ENCODE data around the gene CD7. TPM values are rescaled to one million over a fixed set of nuclear protein-coding genes. Genes with fewer than 3 reads are reported as not detected.

Gene CD7
- total RNA-seq, 1 experiment from 2014 or later, result 0.93 TPM

- no peak overlapping the region for H3K4me3 Mint-ChIP-seq (ENCODE audit: unreplicated experiment)
- Histone ChIP-seq H3K9me3 (no peaks in the 10 kb centered on the region), H3K36me3 (ENCODE audit: control insufficient read depth, insufficient read depth, low read length) (no peaks in the 10 kb centered on the region), H3K27me3 (replicated peaks; ENCODE audit: control insufficient read depth, insufficient read depth, low read length) (no peaks in the 10 kb centered on the region), H3K4me1 (peaks cover 27% of the 10 kb centered on the region), H3K4me3 (ENCODE audit: low read depth, low read length) (no peak overlapping the region)
- ChIA-PET POLR2A (interaction anchor here (0.6 kb wide), 1 partner anchor 33 kb away, joined by 4 read pairs; no protein-coding TSS in a partner anchor), CTCF (no interaction called here)
- no peaks in the 10 kb centered on the region for H3K27me3 Mint-ChIP-seq (ENCODE audit: insufficient read depth, unreplicated experiment)
- no peaks in the 10 kb centered on the region for H3K4me1 Mint-ChIP-seq (ENCODE audit: low read depth, unreplicated experiment)
- intact Hi-C loops (cut with micrococcal nuclease; ENCODE audit: unreplicated experiment), result no loop called here
- no peaks in the 10 kb centered on the region for H3K9me3 Mint-ChIP-seq (ENCODE audit: unreplicated experiment)
- no TSS peak for BruUV-seq (replicated peaks)
- TF ChIP-seq CTCF (IDR thresholded peaks at IDR 0.05; ENCODE audit: insufficient read depth in 1 of 2, low read depth in 1 of 2, low read length in 1 of 2, severe bottlenecking in 1 of 2, unreplicated experiment in 1 of 2), result no peak
- peaks cover 6% of the 10 kb centered on the region for H3K36me3 Mint-ChIP-seq (ENCODE audit: insufficient read depth, unreplicated experiment)
- H3K27ac Mint-ChIP-seq (ENCODE audit: unreplicated experiment), result no peak overlapping the region
- no peak for DNase-seq
Measured at GRCh38 chr17:82325286-82326180, 8.1 kb upstream of the CD7 start.

- no peaks in the 10 kb centered on the region for H3K9me3 Mint-ChIP-seq (ENCODE audit: unreplicated experiment)
- no peaks in the 10 kb centered on the region for H3K27me3 ChIP-seq (replicated peaks; ENCODE audit: control insufficient read depth, insufficient read depth, low read length)
- no TSS peak for BruUV-seq (replicated peaks)
- CTCF ChIA-PET, result no interaction called here
- TF ChIP-seq CTCF (IDR thresholded peaks at IDR 0.05; ENCODE audit: insufficient read depth in 1 of 2, low read depth in 1 of 2, low read length in 1 of 2, severe bottlenecking in 1 of 2, unreplicated experiment in 1 of 2), result no peak
- H3K4me1 Mint-ChIP-seq (ENCODE audit: low read depth, unreplicated experiment), result no peaks in the 10 kb centered on the region
- no peaks in the 10 kb centered on the region for H3K27me3 Mint-ChIP-seq (ENCODE audit: insufficient read depth, unreplicated experiment)
- no peak overlapping the region for H3K27ac Mint-ChIP-seq (ENCODE audit: unreplicated experiment)
- POLR2A ChIA-PET, result interaction anchor here (0.6 kb wide), 1 partner anchor 32 kb away, joined by 4 read pairs; no protein-coding TSS in a partner anchor
- no peak for DNase-seq
- H3K4me1 ChIP-seq, result peaks cover 32% of the 10 kb centered on the region
- peaks cover 5% of the 10 kb centered on the region for H3K36me3 Mint-ChIP-seq (ENCODE audit: insufficient read depth, unreplicated experiment)
- H3K9me3 ChIP-seq, result no peaks in the 10 kb centered on the region
- intact Hi-C loops (cut with micrococcal nuclease; ENCODE audit: unreplicated experiment), result no loop called here
- no peak overlapping the region for H3K4me3 Mint-ChIP-seq (ENCODE audit: unreplicated experiment)
- H3K36me3 ChIP-seq (ENCODE audit: control insufficient read depth, insufficient read depth, low read length), result no peaks in the 10 kb centered on the region
- H3K4me3 ChIP-seq (ENCODE audit: low read depth, low read length), result no peak overlapping the region
Measured at GRCh38 chr17:82324566-82325285, 7.3 kb upstream of the CD7 start.

- Mint-ChIP-seq H3K4me1 (ENCODE audit: low read depth, unreplicated experiment) (no peaks in the 10 kb centered on the region), H3K4me3 (ENCODE audit: unreplicated experiment) (no peak overlapping the region), H3K27me3 (ENCODE audit: insufficient read depth, unreplicated experiment) (no peaks in the 10 kb centered on the region), H3K27ac (ENCODE audit: unreplicated experiment) (no peak overlapping the region), H3K9me3 (ENCODE audit: unreplicated experiment) (no peaks in the 10 kb centered on the region), H3K36me3 (ENCODE audit: insufficient read depth, unreplicated experiment) (peaks cover 5% of the 10 kb centered on the region)
- POLR2A ChIA-PET, result no interaction called here
- BruUV-seq (replicated peaks), result no TSS peak
- Histone ChIP-seq H3K4me3 (ENCODE audit: low read depth, low read length) (no peak overlapping the region), H3K9me3 (no peaks in the 10 kb centered on the region), H3K27me3 (replicated peaks; ENCODE audit: control insufficient read depth, insufficient read depth, low read length) (no peaks in the 10 kb centered on the region), H3K4me1 (peaks cover 25% of the 10 kb centered on the region), H3K36me3 (ENCODE audit: control insufficient read depth, insufficient read depth, low read length) (no peaks in the 10 kb centered on the region)
- no peak for DNase-seq
- CTCF ChIA-PET, result interaction anchor here (0.6 to 1.2 kb wide), 3 partner anchors 19 to 87 kb away, joined by 5 to 7 read pairs (median 6); no protein-coding TSS in a partner anchor
- no peak for TF ChIP-seq CTCF (IDR thresholded peaks at IDR 0.05; ENCODE audit: insufficient read depth in 1 of 2, low read depth in 1 of 2, low read length in 1 of 2, severe bottlenecking in 1 of 2, unreplicated experiment in 1 of 2)
- intact Hi-C loops (cut with micrococcal nuclease; ENCODE audit: unreplicated experiment), result no loop called here
Measured at GRCh38 chr17:82323514-82324234, 6.3 kb upstream of the CD7 start.
